Panc1 (cell line): ENCODE data around the gene CTBP1. TPM values are rescaled to one million over a fixed set of nuclear protein-coding genes. Genes with fewer than 3 reads are reported as not detected.

Source experiments
- ATAC-seq: fragments of 200-7000 bp; cut with Tn5 transposase; 2 replicates; pipeline ENCODE4 v1.9.1; 2020; ENCODE audit warnings: mild to moderate bottlenecking, moderate library complexity
- BruUV-seq: library from RNA; stranded (reverse); fragments of 400-500 nt; replicated peaks from 2 replicates; lab custom pipeline; 2021; lab: Mats Ljungman, UMichigan
- CTCF ChIA-PET: fragments of 300-600 bp; sonication (Branson Sonifier 250); formaldehyde crosslinking; loops from one replicate; lab custom pipeline; 2022; ENCODE audit warnings: antibody characterized with exemption; lab: Charles Lee
- POLR2A ChIA-PET: fragments of 300-600 bp; sonication (Branson Sonifier 250); formaldehyde crosslinking; loops from one replicate; lab custom pipeline; 2022; ENCODE audit warnings: antibody characterized with exemption; lab: Charles Lee
- DNase-seq: peaks from one replicate; pipeline ENCODE4 v3.0.0-alpha.2; 2010; ENCODE audit warnings: low read depth, low spot score
- H3K27ac ChIP-seq: 2 replicates; pipeline ENCODE4 v1.5.1; 2011; ENCODE audit warnings: mild to moderate bottlenecking, low read length, inconsistent platforms
- H3K27me3 ChIP-seq: fragments of 200-500 bp; sonication (Bioruptor generic); 2 replicates; pipeline ENCODE4 v1.6.0; 2014; ENCODE audit warnings: low read length, inconsistent platforms; ENCODE audit not compliant: control insufficient read depth, insufficient read depth
- H3K36me3 ChIP-seq: fragments of 200-500 bp; sonication (Bioruptor generic); 2 replicates; pipeline ENCODE4 v1.5.1; 2014; ENCODE audit warnings: inconsistent platforms, mild to moderate bottlenecking, low read length, moderate library complexity; ENCODE audit not compliant: control insufficient read depth, insufficient read depth
- H3K4me1 ChIP-seq: 2 replicates; pipeline ENCODE4 v1.5.1; 2011; ENCODE audit warnings: inconsistent platforms, mild to moderate bottlenecking, low read length, moderate library complexity; ENCODE audit not compliant: control insufficient read depth, insufficient read depth
- H3K4me3 ChIP-seq, 2 experiments: 2 replicates each; pipeline ENCODE4 v1.5.1; 2011 to 2012; ENCODE audit warnings: low read depth in 2 of 2, low read length in 2 of 2, mild to moderate bottlenecking in 2 of 2, inconsistent platforms in 1 of 2, moderate library complexity in 1 of 2
- H3K9me3 ChIP-seq: fragments of 200-500 bp; sonication (Bioruptor generic); 2 replicates; pipeline ENCODE4 v1.5.1; 2014; ENCODE audit warnings: low read depth, mild to moderate bottlenecking, inconsistent platforms, low read length, moderate library complexity; ENCODE audit not compliant: control insufficient read depth, insufficient read depth
- CTCF ChIP-seq: fragments of 450-650 bp; IDR thresholded peaks from 2 replicates; pipeline ENCODE4 v1.5.1; 2017; ENCODE audit warnings: mild to moderate bottlenecking
- POLR2AphosphoS5 ChIP-seq: IDR thresholded peaks from 2 replicates; pipeline ENCODE4 v1.6.1; 2012; ENCODE audit warnings: mild to moderate bottlenecking, low read depth, low read length, moderate library complexity
- REST ChIP-seq, 2 experiments: IDR thresholded peaks; 2 replicates each; pipeline ENCODE4 v1.6.1; 2011 to 2012; ENCODE audit warnings: low read depth in 2 of 2, control low read depth in 1 of 2, low read length in 1 of 2, mild to moderate bottlenecking in 1 of 2, moderate library complexity in 1 of 2; ENCODE audit not compliant: insufficient read depth in 1 of 2
- SIN3A ChIP-seq: IDR thresholded peaks from 2 replicates; pipeline ENCODE4 v1.6.1; 2012; ENCODE audit warnings: low read depth, mild to moderate bottlenecking, low read length, moderate library complexity, borderline replicate concordance; ENCODE audit not compliant: insufficient read depth
- TCF7L2 ChIP-seq: IDR thresholded peaks from 2 replicates; pipeline ENCODE4 v1.6.1; 2011; ENCODE audit warnings: mild to moderate bottlenecking, low read depth, low read length, inconsistent platforms
- in situ Hi-C: cut with HindIII; loops from 2 replicates; pipeline ENCODE4 v1.10.0; 2016; ENCODE audit warnings: low sequenced_read_pairs, low pct_unique_long_range_greater_than_20kb
- intact Hi-C: fragments of 100-400 bp; cut with micrococcal nuclease; formaldehyde crosslinking; loops from one replicate; pipeline ENCODE4 v1.10.0; 2022; ENCODE audit not compliant: unreplicated experiment
- total RNA-seq: library from RNA; stranded (reverse); gene quantifications from one replicate; pipeline ENCODE4 v1.2.1, GENCODE V29; 2021; ENCODE audit not compliant: unreplicated experiment

CTBP1 gene
- total RNA-seq, 1 experiment from 2014 or later: 157 TPM

- BruUV-seq: no TSS peak
- Histone ChIP-seq H3K4me1 (peaks cover 26% of the 10 kb centered on the region), H3K4me3 (peak overlapping the region; percentile 81 to 89), H3K27me3 (no peaks in the 10 kb centered on the region), H3K27ac (peak overlapping the region; percentile 87), H3K36me3 (no peaks in the 10 kb centered on the region), H3K9me3 (no peaks in the 10 kb centered on the region)
- ChIA-PET CTCF (no interaction called here), POLR2A (no interaction called here)
- TF ChIP-seq CTCF (no peak), POLR2AphosphoS5 (no peak), REST (IDR thresholded peaks at IDR 0.05; ENCODE audit: insufficient read depth in 1 of 2, low read depth in 2 of 2, low read length in 1 of 2) (no peak), TCF7L2 (no peak), SIN3A (no peak)
- ATAC-seq (no peak), DNase-seq (no peak)
- intact Hi-C loops (no loop called here), in situ Hi-C loops (no loop called here)
Observed at GRCh38 chr4:1288786-1289185, 39.9 kb upstream of the CTBP1 start.

GRCh38 chr4:1285790-1286553, 37.0 kb upstream of the CTBP1 start:
- in situ Hi-C loops: no loop called here
- ChIA-PET CTCF (interaction anchor here (0.9 kb wide), 1 partner anchor 120 kb away, joined by 3 read pairs; no protein-coding TSS in a partner anchor), POLR2A (no interaction called here)
- Histone ChIP-seq H3K27me3 (no peaks in the 10 kb centered on the region), H3K4me3 (no peak overlapping the region), H3K4me1 (peaks cover 6% of the 10 kb centered on the region), H3K27ac (no peak overlapping the region), H3K36me3 (no peaks in the 10 kb centered on the region), H3K9me3 (no peaks in the 10 kb centered on the region)
- TF ChIP-seq REST (IDR thresholded peaks at IDR 0.05; ENCODE audit: insufficient read depth in 1 of 2, low read depth in 2 of 2, low read length in 1 of 2): no peak
- TF ChIP-seq POLR2AphosphoS5: no peak
- no peak for TF ChIP-seq TCF7L2
- TF ChIP-seq SIN3A: no peak
- no peak for TF ChIP-seq CTCF
- DNase-seq (no peak), ATAC-seq (no peak)
- no TSS peak for BruUV-seq
- intact Hi-C loops: no loop called here
